ENCODE data around the gene FFAR3. TPM values are rescaled to one million over a fixed set of nuclear protein-coding genes. Genes with fewer than 3 reads are reported as not detected.

Gene FFAR3
- total and polyA plus RNA-seq, 2 of the 8 experiments (the other 6 are each of a cell fraction or from before 2014, with no cell fraction given), result not detected

GRCh38 chr19:35344511-35345031 is 13.7 kb upstream of the FFAR3 start (continued):
- TF ChIP-seq GABPA (IDR thresholded peaks at IDR 0.05; ENCODE audit: borderline replicate concordance, insufficient read depth, low read length), result no peak
- TF ChIP-seq POU5F1 (IDR thresholded peaks at IDR 0.05; ENCODE audit: low read depth, low read length), result no peak
- TF ChIP-seq GTF2F1 (IDR thresholded peaks at IDR 0.05; ENCODE audit: borderline replicate concordance, low read depth, low read length), result no peak
- no peak for TF ChIP-seq JUND (IDR thresholded peaks at IDR 0.05; ENCODE audit: low read length)

All from H1 (cell line).